HG03457 (cell line): Measurements from ENCODE around the gene CT83.

Experiments used
- ATAC-seq: cut with Tn5 transposase; IDR thresholded peaks from one replicate; pipeline ENCODE4 v1.9.1; 2021; ENCODE audit warnings: moderate number of reproducible peaks; ENCODE audit not compliant: unreplicated experiment

Gene CT83

GRCh38 chrX:116462822-116463221 lies at the start of gene CT83:
TSS of gene CT83 (minus strand) at chrX:116462976. CDS start at chrX:116462856, 120 bp downstream.
- ATAC-seq: no peak

GRCh38 chrX:116499780-116500179 lies 37.0 kb upstream of the CT83 start:
- no peak for ATAC-seq

DNA sequence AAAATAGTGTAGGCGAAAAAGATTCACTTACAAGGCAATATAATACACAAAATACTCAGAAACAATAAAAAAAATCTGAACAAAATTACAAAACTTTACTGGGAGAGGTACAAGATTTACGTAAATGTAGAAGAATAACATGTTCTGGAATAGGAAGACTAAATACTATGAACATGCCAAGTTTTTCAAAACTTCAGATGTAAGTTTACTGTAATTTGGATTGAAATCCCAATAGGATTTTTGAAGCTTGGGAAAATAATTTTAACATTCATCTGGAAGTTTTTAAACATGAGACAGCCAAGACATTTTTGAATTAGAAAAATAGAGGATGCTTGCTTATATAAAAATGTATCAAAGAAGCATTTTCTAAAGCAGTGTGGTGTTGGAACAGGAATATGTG lies 30.5 kb upstream of the CT83 start:
- ATAC-seq: no peak

GRCh38 chrX:116490104-116490503 lies 27.3 kb upstream of the CT83 start:
- no peak for ATAC-seq

DNA sequence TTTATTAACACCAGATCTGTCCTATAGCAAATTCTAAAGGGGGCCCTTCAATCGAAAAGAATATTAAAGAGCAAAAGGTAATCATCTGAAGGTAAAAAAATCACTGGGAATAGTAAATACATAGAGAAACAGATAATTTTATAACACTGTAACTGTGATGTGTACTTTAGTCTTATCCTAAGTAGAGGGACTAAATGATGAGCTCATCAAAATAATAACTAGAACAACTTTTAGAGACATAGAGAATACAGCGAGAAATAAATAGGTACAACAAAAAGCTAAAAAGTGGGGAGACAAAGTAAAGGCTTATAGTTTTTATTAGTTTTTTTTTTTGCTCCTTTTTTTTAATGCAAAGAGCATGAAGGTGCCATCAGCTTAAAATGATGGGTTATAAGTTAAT lies 17.3 kb upstream of the CT83 start:
- no peak for ATAC-seq

DNA sequence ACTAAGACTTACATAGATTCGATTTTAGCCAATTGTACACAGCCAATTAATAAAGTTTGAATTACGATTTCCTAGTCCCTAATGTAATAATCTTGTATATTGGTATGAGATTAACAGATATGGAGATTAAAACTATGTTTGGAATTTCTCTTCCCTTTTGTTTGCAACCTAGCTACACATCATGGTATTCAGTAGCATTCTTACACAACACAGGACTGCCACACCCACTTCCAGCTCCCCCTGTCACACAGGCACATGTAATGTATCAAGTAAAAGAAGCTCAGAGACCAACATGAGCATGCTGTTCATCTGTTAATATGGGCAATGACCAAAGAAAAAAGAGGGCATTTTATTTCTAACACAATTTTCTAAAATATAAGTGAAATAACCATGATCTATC lies 13.6 kb downstream of the CT83 start:
- ATAC-seq: no peak

DNA sequence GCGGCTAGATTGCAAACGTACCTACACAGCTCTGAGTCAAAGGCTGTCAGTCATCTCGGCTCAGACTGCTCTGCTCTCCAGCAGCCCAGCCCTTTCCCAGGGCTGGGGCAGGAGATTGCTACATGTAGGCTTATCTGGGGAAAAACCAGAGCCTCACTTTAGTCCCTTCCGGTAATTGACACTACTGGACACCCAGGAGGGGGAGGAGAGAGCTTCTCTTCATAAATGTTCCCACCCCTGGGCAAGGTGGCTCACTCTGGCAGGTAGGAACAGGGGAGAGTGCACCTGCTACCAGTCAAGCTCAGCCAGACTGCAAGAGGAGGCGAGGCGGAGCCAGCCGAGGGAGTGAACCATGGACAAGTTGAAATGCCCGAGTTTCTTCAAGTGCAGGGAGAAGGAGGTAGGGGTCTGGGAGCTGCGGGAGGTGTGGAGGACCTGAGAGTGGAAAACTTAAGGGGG lies 26.4 kb downstream of the CT83 start, which contains the start of gene SLC6A14:
TSS of gene SLC6A14 (plus strand) at position 249 of the 459 bp plus-strand sequence. CDS start at position 353, 104 bp downstream.
- ATAC-seq: no peak

DNA sequence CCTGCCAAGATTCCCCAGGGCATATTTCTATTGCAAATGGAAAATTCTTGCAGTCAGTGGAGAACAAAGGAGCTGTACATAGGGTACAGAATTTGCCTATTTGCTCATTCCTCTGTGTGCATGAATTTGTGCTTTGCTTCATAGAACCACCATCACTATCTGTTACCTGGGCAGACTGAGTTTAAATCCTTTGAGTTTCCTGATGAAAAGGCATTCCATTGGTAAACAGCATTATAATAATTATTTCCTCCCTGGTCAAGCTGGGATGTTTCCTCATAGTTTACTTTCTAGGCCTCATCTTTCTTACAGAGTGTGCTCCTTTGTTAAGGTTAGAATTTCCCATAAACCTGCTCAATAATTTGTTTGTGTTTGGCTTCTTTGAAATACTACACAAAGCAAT lies 27.2 kb downstream of the CT83 start:
- no peak for ATAC-seq

DNA sequence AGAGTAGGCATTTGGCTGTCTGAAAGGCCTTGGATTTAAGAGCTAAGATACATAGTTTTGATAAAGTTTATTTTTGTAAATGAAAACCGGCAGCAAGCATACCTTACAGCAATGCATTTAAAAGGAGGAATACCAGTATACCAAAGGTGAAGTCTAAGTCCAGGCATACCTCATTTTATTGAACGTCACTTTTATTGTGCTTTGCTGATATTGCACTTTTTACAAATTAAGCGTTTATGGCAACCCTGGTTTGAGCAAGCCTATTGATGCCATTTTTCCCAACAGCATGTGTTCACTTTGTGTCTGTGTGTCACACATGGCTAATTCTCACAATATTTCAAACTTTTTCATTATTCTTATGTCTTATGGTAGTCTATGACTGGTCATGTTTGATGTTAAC lies 34.8 kb downstream of the CT83 start:
- ATAC-seq: no peak

- no peak for ATAC-seq
Observed at GRCh38 chrX:116417968-116418367, 44.8 kb downstream of the CT83 start.

DNA sequence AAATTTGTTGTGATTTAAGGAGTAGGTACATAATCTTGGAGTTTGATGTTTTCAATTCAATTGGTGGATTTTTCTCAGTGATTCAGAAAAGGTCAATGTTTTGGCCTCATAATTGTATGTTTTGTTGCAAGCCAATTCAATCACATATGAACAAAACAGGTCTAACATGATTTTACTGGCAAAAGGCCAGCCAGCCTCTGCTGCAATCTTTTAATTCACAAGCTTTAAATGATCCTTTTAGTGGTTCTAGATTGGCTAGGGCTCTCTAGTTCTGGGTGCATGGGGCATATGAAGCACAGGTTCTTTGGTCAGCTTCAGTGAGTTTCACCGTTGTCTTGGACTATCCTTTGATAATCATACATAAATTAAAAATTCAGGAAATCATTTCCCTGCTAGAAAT lies 45.6 kb downstream of the CT83 start:
- ATAC-seq: no peak

DNA sequence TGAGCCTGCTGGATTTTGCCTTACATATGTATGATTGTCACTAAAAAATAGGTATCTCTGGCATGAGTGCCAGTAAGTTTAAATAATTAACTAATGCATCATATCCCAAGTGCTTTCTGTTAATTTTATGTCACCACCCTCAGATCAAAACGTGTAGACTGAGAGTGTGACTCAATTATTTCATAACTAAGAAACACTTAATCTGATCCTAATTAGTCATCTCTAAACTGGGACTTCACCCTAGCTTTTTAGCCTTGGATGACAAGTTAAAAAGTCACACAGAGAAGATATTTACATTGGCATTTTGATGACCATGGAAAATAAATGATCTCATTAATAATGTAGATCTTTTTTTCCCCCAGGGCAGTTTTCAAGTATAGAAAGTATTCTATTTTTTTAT lies 49.5 kb downstream of the CT83 start:
- ATAC-seq: no peak
